AG09319 (cell line): Measurements from ENCODE around the gene NLGN2.

ENCODE experiments used
- DNase-seq: peaks from one replicate; pipeline ENCODE4 v3.0.0-alpha.2; 2010; ENCODE audit warnings: low read depth; ENCODE audit errors: extremely low read depth
- TF ChIP-seq, protein P1 (sequence below): IDR thresholded peaks from 2 replicates; pipeline ENCODE4 v1.5.1; 2011; ENCODE audit warnings: low read depth, mild to moderate bottlenecking, inconsistent platforms, low read length, moderate library complexity

NLGN2 gene

GRCh38 chr17:7425756-7426155 lies 18.1 kb downstream of the NLGN2 start:
- DNase-seq, result no peak
- TF ChIP-seq, protein P1, sequence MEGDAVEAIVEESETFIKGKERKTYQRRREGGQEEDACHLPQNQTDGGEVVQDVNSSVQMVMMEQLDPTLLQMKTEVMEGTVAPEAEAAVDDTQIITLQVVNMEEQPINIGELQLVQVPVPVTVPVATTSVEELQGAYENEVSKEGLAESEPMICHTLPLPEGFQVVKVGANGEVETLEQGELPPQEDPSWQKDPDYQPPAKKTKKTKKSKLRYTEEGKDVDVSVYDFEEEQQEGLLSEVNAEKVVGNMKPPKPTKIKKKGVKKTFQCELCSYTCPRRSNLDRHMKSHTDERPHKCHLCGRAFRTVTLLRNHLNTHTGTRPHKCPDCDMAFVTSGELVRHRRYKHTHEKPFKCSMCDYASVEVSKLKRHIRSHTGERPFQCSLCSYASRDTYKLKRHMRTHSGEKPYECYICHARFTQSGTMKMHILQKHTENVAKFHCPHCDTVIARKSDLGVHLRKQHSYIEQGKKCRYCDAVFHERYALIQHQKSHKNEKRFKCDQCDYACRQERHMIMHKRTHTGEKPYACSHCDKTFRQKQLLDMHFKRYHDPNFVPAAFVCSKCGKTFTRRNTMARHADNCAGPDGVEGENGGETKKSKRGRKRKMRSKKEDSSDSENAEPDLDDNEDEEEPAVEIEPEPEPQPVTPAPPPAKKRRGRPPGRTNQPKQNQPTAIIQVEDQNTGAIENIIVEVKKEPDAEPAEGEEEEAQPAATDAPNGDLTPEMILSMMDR, result no peak

DNA sequence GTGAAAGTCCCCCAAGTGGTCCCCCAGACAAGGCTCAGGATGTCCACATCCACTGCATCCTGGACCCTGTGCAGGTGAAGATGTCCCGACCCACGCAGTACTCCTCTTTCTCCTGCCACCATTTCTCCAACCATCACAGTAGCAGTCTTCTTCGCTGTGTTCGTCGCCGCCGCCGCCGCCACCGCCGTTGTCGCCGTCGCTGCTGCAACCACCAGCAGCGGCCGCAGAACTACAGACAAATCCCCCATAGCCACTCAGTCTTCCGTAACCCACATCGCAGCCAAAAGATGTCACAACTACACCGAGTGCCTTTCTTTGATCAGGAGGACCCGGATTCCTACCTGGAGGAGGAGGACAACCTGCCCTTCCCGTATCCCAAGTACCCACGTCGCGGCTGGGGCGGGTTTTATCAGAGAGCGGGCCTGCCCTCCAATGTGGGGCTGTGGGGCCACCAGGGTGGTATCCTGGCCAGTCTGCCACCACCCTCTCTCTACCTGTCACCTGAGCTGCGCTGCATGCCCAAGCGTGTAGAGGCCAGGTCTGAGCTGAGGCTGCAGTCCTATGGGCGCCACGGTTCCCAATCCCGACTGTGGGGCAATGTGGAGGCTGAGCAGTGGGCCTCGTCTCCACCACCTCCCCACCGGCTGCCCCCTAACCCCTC lies 18.7 kb downstream of the NLGN2 start:
- no peak for DNase-seq
- TF ChIP-seq, protein P1, result no peak

DNA sequence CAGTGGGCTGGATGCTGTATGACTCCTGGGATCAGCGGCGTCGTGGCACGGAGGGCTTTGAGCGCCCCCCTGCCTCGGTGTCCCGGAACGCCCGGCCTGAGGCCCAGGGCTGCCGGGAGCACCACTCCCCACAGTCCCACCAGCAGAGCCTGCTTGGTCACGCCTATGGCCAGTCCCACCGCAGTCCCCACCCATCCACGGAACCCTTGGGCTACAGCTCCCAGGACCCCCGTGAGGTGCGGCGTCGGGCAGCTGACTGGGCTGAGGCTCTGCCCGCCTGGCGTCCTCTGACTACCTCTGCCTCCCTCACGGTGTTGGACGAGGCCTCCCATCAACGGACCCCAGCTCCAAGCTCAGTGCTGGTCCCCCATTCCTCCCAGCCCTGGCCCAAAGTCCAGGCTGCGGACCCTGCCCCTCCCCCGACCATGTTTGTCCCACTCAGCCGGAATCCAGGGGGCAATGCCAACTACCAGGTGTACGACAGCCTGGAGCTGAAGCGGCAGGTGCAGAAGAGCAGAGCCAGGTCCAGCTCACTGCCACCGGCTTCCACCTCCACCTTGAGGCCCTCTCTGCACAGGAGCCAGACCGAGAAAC lies 19.3 kb downstream of the NLGN2 start:
- DNase-seq, result no peak
- TF ChIP-seq, protein P1, result no peak

DNA sequence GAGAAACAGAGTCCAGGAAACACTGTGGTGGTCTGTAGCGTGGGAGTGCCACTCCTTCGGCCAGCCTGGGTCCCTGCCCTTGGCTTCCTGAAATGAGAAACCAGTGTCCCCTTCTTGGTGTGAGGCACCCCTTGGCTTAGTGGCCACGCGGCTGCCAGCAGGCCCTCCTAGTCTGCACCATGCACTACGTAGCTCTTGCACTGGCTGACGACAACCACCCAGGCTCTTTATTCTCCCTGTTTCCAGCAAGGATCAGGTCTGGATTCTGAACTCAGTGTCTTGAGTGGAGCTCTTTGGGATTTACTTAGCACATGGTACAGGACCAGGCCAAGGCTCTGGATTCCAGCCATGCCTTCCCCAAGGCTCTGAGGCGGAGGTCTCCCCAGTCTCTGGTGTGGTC lies 19.9 kb downstream of the NLGN2 start:
- no peak for DNase-seq
- TF ChIP-seq, protein P1, result no peak

GRCh38 chr17:7428557-7428956 lies 20.9 kb downstream of the NLGN2 start, which contains the start of gene SPEM3:
Gene SPEM3, plus strand, starts transcription at chr17:7428857. Its CDS starts 46 bp downstream, at chr17:7428903.
- no peak for DNase-seq
- TF ChIP-seq, protein P1, result no peak

GRCh38 chr17:7429722-7430121 lies 22.1 kb downstream of the NLGN2 start:
- TF ChIP-seq, protein P1, result no peak

DNA sequence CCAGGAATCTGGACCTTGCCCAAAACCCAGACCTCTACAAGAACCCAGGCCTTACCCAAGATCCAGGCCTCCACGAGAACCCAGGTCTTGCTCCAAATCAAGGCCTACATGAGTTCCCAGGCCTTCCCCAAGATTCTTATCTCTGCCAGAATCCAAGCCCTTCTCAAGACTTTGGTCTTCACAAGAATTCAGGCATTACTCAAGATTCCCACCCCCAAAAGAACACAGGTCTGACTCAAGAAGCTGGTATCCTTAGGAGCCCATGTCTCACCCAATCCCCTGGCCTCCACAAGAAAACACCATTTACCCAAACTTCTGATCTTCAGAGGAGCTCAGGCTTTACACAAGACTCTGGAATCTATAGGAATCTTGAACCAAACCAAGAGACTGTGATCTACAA lies 23.6 kb downstream of the NLGN2 start:
- TF ChIP-seq, protein P1, result no peak

More at GRCh38 chr17:7429722-7430121, 22.1 kb downstream of the NLGN2 start:
- no peak for DNase-seq

More for the DNA sequence above, 23.6 kb downstream of the NLGN2 start:
- no peak for DNase-seq
